K562 (cell line): ENCODE results near the gene DUSP5. TPM values are rescaled to one million over a fixed set of nuclear protein-coding genes. Genes with fewer than 3 reads are reported as not detected.

Experiments used
- ATAC-seq: fragments of 200-7000 bp; cut with Tn5 transposase; 3 replicates; pipeline ENCODE4 v1.9.1; 2020; ENCODE audit warnings: moderate library complexity
- BruUV-seq: library from RNA; stranded (reverse); fragments of 400-500 nt; replicated peaks from 2 replicates; lab custom pipeline; 2021; lab: Mats Ljungman, UMichigan
- CTCF ChIA-PET: fragments of 300-600 bp; formaldehyde crosslinking; extraction: SDS; loops from one replicate; lab custom pipeline; 2021; ENCODE audit warnings: low intra/inter-chr PET ratio; lab: Yijun Ruan, JAX
- POLR2A ChIA-PET: fragments of 300-600, 350-650 bp; sonication (Branson Sonifier 250); formaldehyde crosslinking; extraction: SDS; loops from one replicate; lab custom pipeline; 2021; ENCODE audit warnings: antibody characterized with exemption, inconsistent platforms; lab: Yijun Ruan, JAX
- DNase-seq, 4 experiments: peaks; one replicate each; pipeline versions ENCODE4 v3.0.0 to v3.0.0-alpha.2; 2011 to 2018; ENCODE audit warnings: low spot score in 3 of 4, mixed read lengths in 3 of 4; ENCODE audit errors: extremely low read depth in 1 of 4
- FAIRE-seq: peaks from 2 replicates; lab custom pipeline; 2011; peaks lifted over from hg19 to GRCh38; lab: Jason Lieb, UNC
- H2AFZ ChIP-seq: 2 replicates; pipeline ENCODE4 v1.6.0; 2011; ENCODE audit warnings: low read depth, low read length, control low read depth, inconsistent platforms
- H3K27ac ChIP-seq: fragments of 200-600 bp; 3 replicates; pipeline ENCODE4 v1.8.0; 2011; ENCODE audit warnings: low read depth, mild to moderate bottlenecking, control low read depth, inconsistent platforms, low read length, moderate library complexity, mixed read lengths; ENCODE audit errors: extremely low read depth
- H3K27me3 ChIP-seq, 2 experiments: fragments of 300-600 bp in 1 of 2; 2 replicates in 1 of 2; 3 replicates in 1 of 2; pipeline versions ENCODE4 v1.6.0 to v1.8.0; 2011; ENCODE audit warnings: inconsistent platforms in 2 of 2, low read length in 2 of 2, mild to moderate bottlenecking in 1 of 2, mixed read lengths in 1 of 2, moderate library complexity in 1 of 2; ENCODE audit not compliant: control insufficient read depth in 2 of 2, insufficient read depth in 2 of 2
- H3K36me3 ChIP-seq: fragments of 300-600 bp; 3 replicates; pipeline ENCODE4 v1.8.0; 2011; ENCODE audit warnings: mild to moderate bottlenecking, low read length, inconsistent platforms; ENCODE audit not compliant: control insufficient read depth, insufficient read depth
- H3K4me1 ChIP-seq, 2 experiments: fragments of 200-600 bp in 1 of 2; replicated peaks in 1 of 2; 2 replicates in 1 of 2; 3 replicates in 1 of 2; pipeline versions ENCODE4 v1.5.1 to v1.8.0; 2011; ENCODE audit warnings: inconsistent platforms in 2 of 2, low read length in 2 of 2, mild to moderate bottlenecking in 1 of 2, mixed read lengths in 1 of 2, moderate library complexity in 1 of 2; ENCODE audit not compliant: control insufficient read depth in 2 of 2, insufficient read depth in 2 of 2
- H3K4me2 ChIP-seq: 2 replicates; pipeline ENCODE4 v1.6.1; 2011; ENCODE audit warnings: low read length, control low read depth, inconsistent platforms, mixed read lengths; ENCODE audit not compliant: insufficient read depth
- H3K4me3 ChIP-seq: fragments of 200-600 bp; sonication (generic), shearing (Covaris generic); 2 replicates; pipeline ENCODE4 v1.5.1; 2016; ENCODE audit warnings: control low read depth, inconsistent platforms
- H3K79me2 ChIP-seq: fragments of 200-600 bp; 3 replicates; pipeline ENCODE4 v1.8.0; 2011; ENCODE audit warnings: low read length, inconsistent platforms; ENCODE audit not compliant: control insufficient read depth, insufficient read depth
- H3K9ac ChIP-seq, 2 experiments: 2 replicates each; pipeline versions ENCODE4 v1.6.0 to v1.6.1; 2011; ENCODE audit warnings: low read depth in 2 of 2, low read length in 2 of 2, control low read depth in 1 of 2, inconsistent platforms in 1 of 2, mild to moderate bottlenecking in 1 of 2, mixed read lengths in 1 of 2; ENCODE audit not compliant: insufficient read depth in 1 of 2
- H3K9me1 ChIP-seq: one replicate; pipeline ENCODE4 v1.6.0; 2011; ENCODE audit warnings: inconsistent platforms, mild to moderate bottlenecking, low read length, moderate library complexity; ENCODE audit not compliant: control insufficient read depth, insufficient read depth
- H3K9me3 ChIP-seq: replicated peaks from 2 replicates; pipeline ENCODE4 v1.5.1; 2011; ENCODE audit warnings: low read depth, low read length, inconsistent platforms; ENCODE audit not compliant: control insufficient read depth, insufficient read depth
- H4K20me1 ChIP-seq: replicated peaks from 2 replicates; pipeline ENCODE4 v1.6.1; 2011; ENCODE audit warnings: low read length, inconsistent platforms, mixed read lengths; ENCODE audit not compliant: control insufficient read depth, insufficient read depth
- ATF3 ChIP-seq, 2 experiments: fragments of 450-650 bp in 1 of 2; sonication (generic) in 1 of 2; formaldehyde crosslinking in 1 of 2; IDR thresholded peaks in 1 of 2; conservative IDR thresholded peaks in 1 of 2; 2 replicates each; pipeline versions ENCODE4 v1.6.1 to v1.8.1; 2016 to 2023; ENCODE audit warnings: mild to moderate bottlenecking in 2 of 2, moderate library complexity in 2 of 2, inconsistent platforms in 1 of 2, missing genetic modification reagents in 1 of 2
- CEBPB ChIP-seq: fragments of 450-650 bp; IDR thresholded peaks from 2 replicates; pipeline ENCODE4 v1.6.1; 2016; ENCODE audit warnings: missing genetic modification characterization, missing compliant biosample characterization
- DPF2 ChIP-seq: fragments of 450-650 bp; IDR thresholded peaks from 2 replicates; pipeline ENCODE4 v1.6.1; 2016
- FOXM1 ChIP-seq, 2 experiments: fragments of 450-650 bp in 1 of 2; sonication (generic) in 1 of 2; formaldehyde crosslinking in 1 of 2; IDR thresholded peaks; 2 replicates each; pipeline versions ENCODE4 v1.6.1 to v1.9.0; 2017 to 2022; ENCODE audit warnings: low read depth in 2 of 2, mild to moderate bottlenecking in 2 of 2, missing genetic modification reagents in 1 of 2, moderate library complexity in 1 of 2
- RBM39 ChIP-seq: fragments of 200-400 bp; formaldehyde crosslinking; optimal IDR thresholded peaks from 2 replicates; pipeline ENCODE3; 2018; ENCODE audit warnings: low read depth, low read length
- RERE ChIP-seq: sonication (generic); formaldehyde crosslinking; IDR thresholded peaks from 2 replicates; pipeline ENCODE4 v1.8.0; 2023; ENCODE audit warnings: missing genetic modification reagents, mild to moderate bottlenecking, borderline replicate concordance
- SUPT5H ChIP-seq: fragments of 450-650 bp; IDR thresholded peaks from 2 replicates; pipeline ENCODE4 v1.6.1; 2016
- TAF15 ChIP-seq: fragments of 200-400 bp; formaldehyde crosslinking; IDR thresholded peaks from 2 replicates; pipeline ENCODE4 v1.6.1; 2017; ENCODE audit warnings: mild to moderate bottlenecking, low read depth, low read length, moderate library complexity
- ZC3H8 ChIP-seq: fragments of 450-650 bp; IDR thresholded peaks from 2 replicates; pipeline ENCODE4 v1.6.1; 2017
- ZNF592 ChIP-seq: fragments of 450-650 bp; IDR thresholded peaks from 2 replicates; pipeline ENCODE4 v1.6.1; 2017; ENCODE audit warnings: antibody characterized with exemption, mild to moderate bottlenecking
- WGBS: fragments of 100-300 bp; shearing (Covaris generic); methylation state at CpG from one replicate; pipeline ENCODE4 v1.1.6; 2016; ENCODE audit warnings: low coverage, mixed read lengths; ENCODE audit not compliant: insufficient coverage; ENCODE audit errors: missing lambda C conversion rate; 5-methylcytosine and 5-hydroxymethylcytosine counted together
- in situ Hi-C: fragments of 300-500 bp; cut with MboI; formaldehyde crosslinking; loops from 4 replicates; pipeline ENCODE4 v1.15.0; 2018; ENCODE audit warnings: inconsistent platforms, mixed read lengths
- intact Hi-C: fragments of 100-400 bp; cut with micrococcal nuclease; formaldehyde crosslinking; loops from 2 replicates; pipeline ENCODE4 v1.14.2; 2022
- polyA plus RNA-seq, 8 experiments: library from polyadenylated mRNA; depleted of rRNA in 4 of 8; stranded (reverse) in 5 of 8; unstranded in 3 of 8; fragments of >200 nt; fragmentation: Nextera tagmentation in 2 of 8; fragmentation: Illumina TruSeq in 1 of 8; extraction: Ambion mirVana in 2 of 8; extraction: Trizol in 1 of 8; gene quantifications; 2 replicates each; pipeline versions ENCODE4 v1.2.1 to v1.2.3, GENCODE V29; 2011 to 2014; ENCODE audit warnings: inconsistent platforms in 1 of 8, missing spikeins in 1 of 8
- total RNA-seq, 7 experiments: library from RNA; depleted of rRNA in 6 of 7; stranded (reverse); fragments of >200 nt in 6 of 7; fragmentation: Illumina TruSeq in 2 of 7; extraction: Trizol in 2 of 7; gene quantifications; 2 replicates each; pipeline versions ENCODE4 v1.2.1 to v1.2.3, GENCODE V29; 2011 to 2021; ENCODE audit warnings: low replicate concordance in 1 of 7

Gene DUSP5
- total and polyA plus RNA-seq, 9 of the 15 experiments (the other 6 are each of a cell fraction or from before 2014, with no cell fraction given) = 0.49 to 3.4 (median 2.0) TPM

GRCh38 chr10:110504111-110504735 lies 6.5 kb downstream of the DUSP5 start:
- ChIA-PET POLR2A (interaction anchor here (0.6 to 1.0 kb wide), 3 partner anchors 8 to 1488 kb away, joined by 3 to 7 read pairs (median 3); no protein-coding TSS in a partner anchor), CTCF (no interaction called here)
- Histone ChIP-seq H4K20me1 (no peaks in the 10 kb centered on the region), H3K36me3 (peaks cover 16% of the 10 kb centered on the region; the same call in 2 of the 3 replicates), H3K9me3 (no peaks in the 10 kb centered on the region), H3K27me3 (no peaks in the 10 kb centered on the region), H3K79me2 (peaks cover 17% of the 10 kb centered on the region; the same call in 2 of the 3 replicates), H3K4me3 (no peak overlapping the region), H3K4me1 (peaks cover 10 to 52% of the 10 kb centered on the region in 2 experiments; a peak in 4 of 5 replicates), H3K9me1 (no peaks in the 10 kb centered on the region), H3K27ac (peak overlapping the region; percentile 15; the same call in 2 of the 3 replicates), H2AFZ (peak overlapping the region; percentile 36; the same call in 1 of the 2 replicates), H3K9ac (no peak overlapping the region), H3K4me2 (no peak overlapping the region)
- in situ Hi-C loops = no loop called here
- FAIRE-seq = no peak
- DNase-seq = peak in 3 of 4 experiments; percentile 39 to 44 (median 41)
- ATAC-seq = 0 out of 3 replicates have a peak, but pooled peaks have one; percentile 5
- intact Hi-C loops = loop anchor here (5.0 kb wide), 1 partner anchor 33 kb away; no protein-coding TSS in a partner anchor
- 29% methylated on average over 3 of the region's 4 CpGs for WGBS
- no TSS peak for BruUV-seq
- TF ChIP-seq TAF15 = no peak
- TF ChIP-seq RERE (CRISPR knock-in tag) = no peak
- TF ChIP-seq SUPT5H = no peak
- TF ChIP-seq CEBPB (tag) = peak; percentile 84
- TF ChIP-seq ZC3H8 = no peak
- no peak for TF ChIP-seq FOXM1 (IDR thresholded peaks at IDR 0.05; ENCODE audit: low read depth)
- no peak for TF ChIP-seq FOXM1 (CRISPR knock-in tag; IDR thresholded peaks at IDR 0.05; ENCODE audit: low read depth)
- TF ChIP-seq RBM39 = no peak
- 0 out of 2 replicates have a peak, but pooled peaks have one; percentile 15 for TF ChIP-seq DPF2
- no peak for TF ChIP-seq ZNF592
- TF ChIP-seq ATF3 (IDR thresholded peaks at IDR 0.05) = no peak
- TF ChIP-seq ATF3 (CRISPR knock-in tag; conservative IDR thresholded peaks at IDR 0.05) = no peak
